ENCODE measurements around the gene ICE2.

Gene ICE2

DNA sequence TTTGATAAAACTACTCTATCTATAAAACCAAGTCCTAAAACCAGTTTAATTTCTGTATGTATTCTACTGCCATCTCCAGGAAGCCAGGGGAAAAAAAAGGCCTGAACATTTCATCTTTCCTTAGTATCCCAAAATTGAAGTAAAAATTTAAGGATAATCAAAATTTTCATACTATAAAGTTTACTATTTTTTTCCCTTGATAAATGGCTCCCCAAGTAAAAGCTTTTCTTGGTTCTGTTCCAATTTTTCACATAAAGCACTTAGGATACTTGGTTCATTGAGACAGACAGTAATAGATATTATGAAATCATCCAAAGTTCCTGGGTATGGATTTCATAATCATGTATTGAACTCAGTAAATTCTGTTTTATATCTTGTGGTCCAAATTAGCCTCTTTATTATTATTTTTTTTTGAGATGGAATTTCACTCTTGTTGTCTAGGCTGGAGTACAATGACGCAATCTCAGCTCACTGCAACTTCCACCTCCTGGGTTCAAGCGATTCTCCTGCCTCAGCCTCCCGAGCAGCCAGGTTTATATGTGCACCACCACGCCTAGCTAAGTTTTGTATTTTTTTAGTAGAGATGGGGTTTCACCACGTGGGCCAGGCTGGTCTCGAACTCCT lies 34.5 kb downstream of the ICE2 start:
- Histone ChIP-seq H3K23ac (ENCODE audit: low read length in 2 of 2) (no peak overlapping the region), H3K14ac (ENCODE audit: low read length in 2 of 2) (no peak overlapping the region), H3K4me3 (ENCODE audit: insufficient read depth in 1 of 2, low read depth in 1 of 2, low read length in 2 of 2) (no peak overlapping the region), H3K27me3 (ENCODE audit: control insufficient read depth in 1 of 2, insufficient read depth in 1 of 2, low read length in 2 of 2) (no peaks in the 10 kb centered on the region), H3K4me1 (ENCODE audit: control insufficient read depth, insufficient read depth, low read depth, low read length) (no peaks in the 10 kb centered on the region), H3K9ac (ENCODE audit: low read length) (no peak overlapping the region), H2BK15ac (ENCODE audit: low read depth, poor library complexity, severe bottlenecking) (no peak overlapping the region), H2AK5ac (ENCODE audit: low read length, severe bottlenecking) (no peak overlapping the region), H2BK12ac (ENCODE audit: low read length in 2 of 2) (no peak overlapping the region), H3K27ac (ENCODE audit: low read length, poor library complexity, severe bottlenecking) (no peak overlapping the region), H3K4me2 (ENCODE audit: low read length, poor library complexity, severe bottlenecking) (no peak overlapping the region), H4K8ac (ENCODE audit: low read length) (no peak overlapping the region), H2AFZ (ENCODE audit: low read depth, low read length) (no peak overlapping the region), H4K91ac (ENCODE audit: low read length) (no peak overlapping the region), H3K18ac (ENCODE audit: low read depth in 1 of 2, low read length in 2 of 2) (no peak overlapping the region), H3K9me3 (ENCODE audit: control insufficient read depth, low read length) (no peaks in the 10 kb centered on the region), H2BK5ac (ENCODE audit: low read depth, low read length, poor library complexity, severe bottlenecking) (no peak overlapping the region), H2BK120ac (ENCODE audit: low read depth, low read length) (no peak overlapping the region), H3K36me3 (ENCODE audit: control insufficient read depth in 1 of 2, insufficient read depth in 2 of 2, low read depth in 1 of 2, low read length in 2 of 2) (peaks cover 4 to 35% of the 10 kb centered on the region in 2 experiments), H3K79me1 (replicated peaks; ENCODE audit: low read length, poor library complexity, severe bottlenecking) (peaks cover 9% of the 10 kb centered on the region), H3K4ac (ENCODE audit: low read depth in 1 of 2, low read length in 2 of 2) (no peak overlapping the region)
- 88% methylated on average over 6 of the region's 6 CpGs for WGBS
- peak; percentile 52 for DNase-seq

GRCh38 chr15:60442763-60443162 lies 36.2 kb downstream of the ICE2 start:
- Histone ChIP-seq H4K8ac (ENCODE audit: low read length) (no peak overlapping the region), H3K4me1 (ENCODE audit: control insufficient read depth, insufficient read depth, low read depth, low read length) (no peaks in the 10 kb centered on the region), H2AK5ac (ENCODE audit: low read length, severe bottlenecking) (no peak overlapping the region), H3K4me2 (ENCODE audit: low read length, poor library complexity, severe bottlenecking) (no peak overlapping the region), H3K23ac (ENCODE audit: low read length in 2 of 2) (no peak overlapping the region), H3K4me3 (ENCODE audit: insufficient read depth in 1 of 2, low read depth in 1 of 2, low read length in 2 of 2) (no peak overlapping the region), H2BK5ac (ENCODE audit: low read depth, low read length, poor library complexity, severe bottlenecking) (no peak overlapping the region), H3K18ac (ENCODE audit: low read depth in 1 of 2, low read length in 2 of 2) (peak overlapping the region in 1 of 2 experiments; percentile 34), H2BK12ac (ENCODE audit: low read length in 2 of 2) (peak overlapping the region in 1 of 2 experiments; percentile 39), H3K9me3 (ENCODE audit: control insufficient read depth, low read length) (no peaks in the 10 kb centered on the region), H2BK15ac (ENCODE audit: low read depth, poor library complexity, severe bottlenecking) (no peak overlapping the region), H2BK120ac (ENCODE audit: low read depth, low read length) (no peak overlapping the region), H3K14ac (ENCODE audit: low read length in 2 of 2) (no peak overlapping the region), H3K9ac (ENCODE audit: low read length) (peak overlapping the region; percentile 30), H3K27me3 (ENCODE audit: control insufficient read depth in 1 of 2, insufficient read depth in 1 of 2, low read length in 2 of 2) (no peaks in the 10 kb centered on the region), H3K4ac (ENCODE audit: low read depth in 1 of 2, low read length in 2 of 2) (no peak overlapping the region), H3K27ac (ENCODE audit: low read length, poor library complexity, severe bottlenecking) (no peak overlapping the region), H3K36me3 (ENCODE audit: control insufficient read depth in 1 of 2, insufficient read depth in 2 of 2, low read depth in 1 of 2, low read length in 2 of 2) (peaks cover 6 to 34% of the 10 kb centered on the region in 2 experiments), H3K79me1 (replicated peaks; ENCODE audit: low read length, poor library complexity, severe bottlenecking) (peaks cover 11% of the 10 kb centered on the region), H2AFZ (ENCODE audit: low read depth, low read length) (no peak overlapping the region), H4K91ac (ENCODE audit: low read length) (no peak overlapping the region)
- DNase-seq: no peak
- WGBS: 83% methylated on average over 3 of the region's 3 CpGs

DNA sequence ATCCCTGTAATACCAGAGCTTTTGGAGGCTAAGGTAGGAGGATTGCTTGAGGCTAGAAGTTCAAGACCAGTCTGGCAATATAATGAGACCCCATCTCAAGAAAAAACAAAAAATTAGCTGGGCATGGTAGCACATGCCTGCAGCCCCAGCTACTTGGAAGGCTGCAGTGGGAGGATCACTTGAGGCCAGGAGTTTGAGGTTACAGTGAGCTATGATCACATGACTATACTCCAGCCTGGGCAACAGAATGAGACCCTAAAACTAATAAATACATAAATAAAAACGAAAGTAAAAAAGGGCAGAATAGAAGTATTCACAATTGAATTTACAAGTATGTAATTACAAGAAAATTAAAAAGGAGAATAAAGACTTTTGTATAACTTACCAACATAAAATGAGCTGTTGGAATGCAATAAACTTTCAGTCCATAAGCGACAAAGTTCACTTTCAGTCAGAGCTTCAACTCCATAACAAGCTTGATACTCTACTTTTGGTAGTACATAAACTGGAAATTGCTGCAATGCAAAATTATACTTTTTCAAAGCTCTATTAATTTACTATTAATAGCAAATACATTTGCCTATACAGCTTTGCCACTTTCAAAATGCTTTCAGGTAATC lies 36.8 kb downstream of the ICE2 start:
- WGBS: no CpG with 5 or more reads among the region's 2 CpGs
- Histone ChIP-seq H2BK12ac (ENCODE audit: low read length in 2 of 2) (no peak overlapping the region), H3K27me3 (ENCODE audit: control insufficient read depth in 1 of 2, insufficient read depth in 1 of 2, low read length in 2 of 2) (no peaks in the 10 kb centered on the region), H2AK5ac (ENCODE audit: low read length, severe bottlenecking) (no peak overlapping the region), H3K4ac (ENCODE audit: low read depth in 1 of 2, low read length in 2 of 2) (no peak overlapping the region), H2AFZ (ENCODE audit: low read depth, low read length) (no peak overlapping the region), H3K18ac (ENCODE audit: low read depth in 1 of 2, low read length in 2 of 2) (no peak overlapping the region), H3K4me3 (ENCODE audit: insufficient read depth in 1 of 2, low read depth in 1 of 2, low read length in 2 of 2) (no peak overlapping the region), H4K8ac (ENCODE audit: low read length) (no peak overlapping the region), H3K79me1 (replicated peaks; ENCODE audit: low read length, poor library complexity, severe bottlenecking) (peaks cover 9% of the 10 kb centered on the region), H3K14ac (ENCODE audit: low read length in 2 of 2) (no peak overlapping the region), H3K9ac (ENCODE audit: low read length) (peak overlapping the region; percentile 5), H3K4me2 (ENCODE audit: low read length, poor library complexity, severe bottlenecking) (no peak overlapping the region), H3K36me3 (ENCODE audit: control insufficient read depth in 1 of 2, insufficient read depth in 2 of 2, low read depth in 1 of 2, low read length in 2 of 2) (peaks cover 6 to 33% of the 10 kb centered on the region in 2 experiments), H2BK15ac (ENCODE audit: low read depth, poor library complexity, severe bottlenecking) (no peak overlapping the region), H3K4me1 (ENCODE audit: control insufficient read depth, insufficient read depth, low read depth, low read length) (no peaks in the 10 kb centered on the region), H4K91ac (ENCODE audit: low read length) (no peak overlapping the region), H3K27ac (ENCODE audit: low read length, poor library complexity, severe bottlenecking) (no peak overlapping the region), H2BK5ac (ENCODE audit: low read depth, low read length, poor library complexity, severe bottlenecking) (no peak overlapping the region), H3K23ac (ENCODE audit: low read length in 2 of 2) (no peak overlapping the region), H2BK120ac (ENCODE audit: low read depth, low read length) (no peak overlapping the region), H3K9me3 (ENCODE audit: control insufficient read depth, low read length) (no peaks in the 10 kb centered on the region)
- DNase-seq: no peak

DNA sequence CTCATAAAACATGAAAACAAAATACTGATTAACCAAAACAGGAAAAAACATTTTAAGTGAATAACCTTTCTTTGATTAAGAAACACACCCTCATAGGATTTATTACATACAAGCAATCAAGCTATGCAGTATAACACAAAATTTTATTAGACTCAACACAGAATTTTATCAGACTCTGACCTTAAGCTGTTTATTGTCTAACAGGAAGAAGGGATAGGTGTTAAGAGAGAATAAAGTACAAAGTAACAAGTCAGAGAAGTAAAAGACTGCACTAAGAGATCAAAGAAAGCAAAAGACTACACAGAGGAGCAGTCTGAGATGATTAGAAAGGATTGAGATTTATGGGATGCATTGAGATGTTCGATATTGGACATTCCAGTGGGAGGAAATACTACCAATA lies 37.6 kb downstream of the ICE2 start:
- Histone ChIP-seq H3K4me3 (ENCODE audit: insufficient read depth in 1 of 2, low read depth in 1 of 2, low read length in 2 of 2) (no peak overlapping the region), H3K18ac (ENCODE audit: low read depth in 1 of 2, low read length in 2 of 2) (no peak overlapping the region), H2BK12ac (ENCODE audit: low read length in 2 of 2) (no peak overlapping the region), H3K9me3 (ENCODE audit: control insufficient read depth, low read length) (no peaks in the 10 kb centered on the region), H3K4ac (ENCODE audit: low read depth in 1 of 2, low read length in 2 of 2) (no peak overlapping the region), H4K91ac (ENCODE audit: low read length) (no peak overlapping the region), H2AK5ac (ENCODE audit: low read length, severe bottlenecking) (no peak overlapping the region), H2AFZ (ENCODE audit: low read depth, low read length) (no peak overlapping the region), H3K27me3 (ENCODE audit: control insufficient read depth in 1 of 2, insufficient read depth in 1 of 2, low read length in 2 of 2) (no peaks in the 10 kb centered on the region), H2BK15ac (ENCODE audit: low read depth, poor library complexity, severe bottlenecking) (no peak overlapping the region), H3K14ac (ENCODE audit: low read length in 2 of 2) (no peak overlapping the region), H3K23ac (ENCODE audit: low read length in 2 of 2) (no peak overlapping the region), H3K79me1 (replicated peaks; ENCODE audit: low read length, poor library complexity, severe bottlenecking) (peaks cover 9% of the 10 kb centered on the region), H2BK120ac (ENCODE audit: low read depth, low read length) (no peak overlapping the region), H3K36me3 (ENCODE audit: control insufficient read depth in 1 of 2, insufficient read depth in 2 of 2, low read depth in 1 of 2, low read length in 2 of 2) (peaks cover 6 to 33% of the 10 kb centered on the region in 2 experiments), H2BK5ac (ENCODE audit: low read depth, low read length, poor library complexity, severe bottlenecking) (no peak overlapping the region), H3K27ac (ENCODE audit: low read length, poor library complexity, severe bottlenecking) (no peak overlapping the region), H3K4me2 (ENCODE audit: low read length, poor library complexity, severe bottlenecking) (no peak overlapping the region), H3K4me1 (ENCODE audit: control insufficient read depth, insufficient read depth, low read depth, low read length) (no peaks in the 10 kb centered on the region), H3K9ac (ENCODE audit: low read length) (no peak overlapping the region), H4K8ac (ENCODE audit: low read length) (no peak overlapping the region)
- no peak for DNase-seq
- WGBS: no CpG with 5 or more reads among the region's 1 CpG
